ELF-1 (cell line): Measurements from ENCODE around the gene PGLYRP2.
"Not testable (repeated sequence)": the region's sequence is repeated elsewhere in the genome, so short reads cannot be mapped to it uniquely, and the experiment has no call there.

Experiments used
- DNase-seq: peaks from one replicate; pipeline ENCODE4 v3.0.0-alpha.2; 2016; ENCODE audit warnings: low read depth, low spot score

The PGLYRP2 gene, protein sequence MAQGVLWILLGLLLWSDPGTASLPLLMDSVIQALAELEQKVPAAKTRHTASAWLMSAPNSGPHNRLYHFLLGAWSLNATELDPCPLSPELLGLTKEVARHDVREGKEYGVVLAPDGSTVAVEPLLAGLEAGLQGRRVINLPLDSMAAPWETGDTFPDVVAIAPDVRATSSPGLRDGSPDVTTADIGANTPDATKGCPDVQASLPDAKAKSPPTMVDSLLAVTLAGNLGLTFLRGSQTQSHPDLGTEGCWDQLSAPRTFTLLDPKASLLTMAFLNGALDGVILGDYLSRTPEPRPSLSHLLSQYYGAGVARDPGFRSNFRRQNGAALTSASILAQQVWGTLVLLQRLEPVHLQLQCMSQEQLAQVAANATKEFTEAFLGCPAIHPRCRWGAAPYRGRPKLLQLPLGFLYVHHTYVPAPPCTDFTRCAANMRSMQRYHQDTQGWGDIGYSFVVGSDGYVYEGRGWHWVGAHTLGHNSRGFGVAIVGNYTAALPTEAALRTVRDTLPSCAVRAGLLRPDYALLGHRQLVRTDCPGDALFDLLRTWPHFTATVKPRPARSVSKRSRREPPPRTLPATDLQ

DNA sequence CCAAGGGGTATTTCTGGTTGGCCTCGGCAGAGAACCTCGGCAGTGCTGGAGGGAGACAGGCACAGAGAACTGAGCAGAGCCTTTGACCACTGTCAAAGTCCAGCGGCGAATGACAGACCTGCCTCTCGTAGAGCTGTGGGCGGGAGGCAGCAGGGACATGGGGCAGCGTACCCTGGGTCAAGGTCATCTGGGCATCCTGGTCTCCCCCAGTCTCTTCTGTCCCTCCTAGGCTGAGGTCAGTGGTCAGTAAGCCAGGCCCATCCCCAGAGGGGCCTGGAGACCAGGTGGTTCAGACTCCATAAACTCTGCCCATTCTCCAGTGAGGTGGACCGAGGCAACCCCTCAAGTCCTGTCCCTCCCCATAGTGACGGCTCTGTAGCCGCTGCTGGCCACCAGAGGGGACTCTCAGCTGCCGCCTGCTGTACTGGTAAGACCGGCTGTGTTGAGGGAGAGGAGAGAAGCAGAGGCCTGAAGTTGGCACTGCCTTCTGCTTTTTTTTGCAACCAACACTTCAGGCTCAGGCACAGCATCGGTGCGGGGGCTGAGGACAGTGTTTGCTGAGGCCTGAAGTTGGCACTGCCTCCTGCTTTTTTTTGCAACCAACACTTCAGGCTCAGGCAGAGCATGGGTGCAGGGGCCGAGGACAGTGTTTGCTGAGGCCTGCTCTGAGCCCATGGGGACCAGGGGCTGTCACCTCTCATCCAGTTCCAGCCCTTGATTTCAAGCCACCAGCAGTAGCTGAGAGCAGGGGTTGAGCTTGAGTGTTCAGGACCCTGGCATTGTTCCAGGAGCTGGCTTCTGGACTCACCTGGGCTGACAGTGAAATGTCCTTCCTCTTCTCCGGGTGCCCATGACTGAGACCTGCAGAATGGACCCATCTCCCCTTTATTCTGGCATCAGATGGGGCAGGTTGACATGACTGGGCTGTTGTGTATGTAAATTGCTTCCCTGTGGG, at the start of gene PGLYRP2:
TSS of gene PGLYRP2 (minus strand) at position 111 of the 955 bp plus-strand sequence. CDS start 130 bp downstream, outside the sequence.
- no peak for DNase-seq

DNA sequence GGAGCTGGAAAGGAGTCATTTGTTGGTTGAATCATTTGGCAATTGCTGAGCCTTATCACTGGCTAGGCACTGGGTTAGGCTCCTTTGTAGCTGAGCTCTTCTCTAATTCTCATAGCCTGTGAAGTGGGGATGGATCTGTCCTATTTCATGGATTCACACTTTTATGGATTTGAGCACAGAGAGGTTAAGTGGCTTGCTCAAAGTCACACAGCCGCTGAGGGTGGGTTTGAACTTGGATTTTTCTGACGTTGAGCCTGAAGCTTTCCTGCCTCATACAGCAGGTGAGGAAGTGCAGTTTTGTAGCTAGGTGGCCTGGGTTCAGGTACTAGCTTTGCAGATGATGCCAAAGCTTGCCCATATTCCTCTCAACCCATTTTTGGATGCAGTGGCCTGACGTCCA, 48.4 kb upstream of the PGLYRP2 start:
- no peak for DNase-seq

DNA sequence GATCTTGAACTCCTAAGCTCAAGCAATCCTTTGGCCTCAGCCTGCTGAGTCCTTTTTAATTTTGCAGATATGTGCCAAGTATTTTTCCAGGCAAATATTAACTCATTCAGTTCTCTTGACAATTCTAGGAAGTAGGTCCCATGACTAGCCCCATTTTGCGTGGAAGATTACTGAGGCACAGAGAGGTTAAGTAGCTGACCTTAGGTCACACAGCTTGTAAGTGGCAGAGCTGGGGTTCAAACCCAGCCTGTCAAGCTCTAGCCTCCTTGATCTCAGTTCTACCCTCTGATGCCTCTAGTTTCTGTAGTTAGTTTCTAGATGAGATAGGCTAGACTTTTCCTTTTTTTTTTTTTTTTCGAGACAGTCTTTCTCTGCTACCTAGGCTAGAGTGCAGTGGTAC, 47.1 kb upstream of the PGLYRP2 start:
- DNase-seq = no peak

DNA sequence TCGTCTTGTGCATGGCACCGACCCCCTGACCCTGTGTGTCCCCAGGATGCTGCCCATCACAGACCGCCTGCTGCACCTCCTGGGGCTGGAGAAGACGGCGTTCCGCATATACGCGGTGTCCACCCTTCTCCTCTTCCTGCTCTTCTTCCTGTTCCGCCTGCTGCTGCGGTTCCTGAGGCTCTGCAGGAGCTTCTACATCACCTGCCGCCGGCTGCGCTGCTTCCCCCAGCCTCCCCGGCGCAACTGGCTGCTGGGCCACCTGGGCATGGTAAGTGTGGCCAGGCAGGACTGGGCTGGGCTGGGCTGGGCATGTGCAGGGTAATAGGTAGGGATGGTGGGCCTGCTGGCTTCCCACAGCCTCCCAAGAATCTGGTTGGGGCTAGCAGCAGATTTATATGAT, 46.0 kb upstream of the PGLYRP2 start:
- no peak for DNase-seq

DNA sequence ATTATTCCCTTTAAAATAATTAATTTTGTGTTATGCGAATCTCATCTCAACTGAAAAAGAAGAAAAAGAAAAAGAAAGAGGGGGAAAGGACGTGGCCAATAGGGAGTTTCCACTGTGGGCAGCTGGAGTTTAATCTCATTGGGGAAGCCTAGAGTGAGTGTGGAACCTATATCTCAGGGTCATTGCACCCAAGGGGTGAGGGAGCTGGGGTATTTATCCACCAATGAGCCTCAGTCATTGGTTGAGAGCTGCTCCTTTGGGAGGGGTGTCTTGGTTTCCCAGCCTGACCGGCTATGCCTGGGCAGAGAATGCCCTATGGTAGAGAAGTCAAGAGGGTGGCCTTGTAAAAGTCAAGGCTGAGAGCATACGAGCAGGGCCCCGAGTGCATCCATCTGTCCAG, 45.5 kb upstream of the PGLYRP2 start:
- no peak for DNase-seq

DNA sequence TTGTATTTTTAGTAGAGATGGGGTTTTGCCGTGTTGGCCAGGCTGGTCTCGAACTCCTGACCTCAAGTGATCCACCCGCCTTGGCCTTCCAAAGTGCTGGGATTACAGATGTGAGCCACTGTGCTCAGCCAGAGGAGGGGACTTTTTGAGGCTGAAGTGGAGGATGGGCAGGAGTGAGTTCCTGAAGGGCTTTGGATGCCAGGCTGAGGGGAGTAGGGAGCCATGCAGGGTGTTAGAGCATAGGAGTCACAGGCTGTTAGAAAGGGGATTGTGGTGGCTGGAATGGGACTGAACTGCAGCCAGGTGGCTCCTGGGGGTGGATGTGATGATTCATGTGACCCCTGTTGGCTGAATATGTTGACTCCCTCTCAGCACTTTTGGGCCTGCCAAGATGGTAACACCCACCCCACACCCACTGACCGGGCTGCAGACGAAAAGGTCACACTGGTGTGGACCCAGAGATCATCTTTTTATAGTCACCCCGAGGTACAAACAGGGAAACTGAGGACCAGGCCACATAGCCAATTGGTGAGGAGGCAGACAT, 40.2 kb upstream of the PGLYRP2 start:
- DNase-seq = no peak

DNA sequence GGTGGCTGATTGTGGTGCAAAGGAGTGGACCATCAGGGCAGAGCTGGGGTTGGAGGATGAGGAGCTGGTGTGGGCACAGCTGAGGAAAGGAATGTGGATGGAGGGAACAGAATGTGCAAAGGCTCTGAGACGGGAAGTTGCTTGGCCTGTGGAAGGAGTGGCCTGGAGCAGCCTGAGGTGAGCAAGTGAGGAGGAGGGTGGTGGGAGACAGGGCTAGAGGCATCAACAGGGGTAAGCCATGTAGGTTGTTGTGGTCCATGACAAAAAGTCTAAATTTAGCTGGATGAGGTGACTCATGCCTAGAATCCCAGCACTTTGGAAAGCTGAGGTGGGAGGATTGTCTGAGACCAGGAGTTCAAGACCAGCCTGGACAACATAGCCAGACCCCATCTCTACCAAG, 38.5 kb upstream of the PGLYRP2 start:
- DNase-seq = no peak

DNA sequence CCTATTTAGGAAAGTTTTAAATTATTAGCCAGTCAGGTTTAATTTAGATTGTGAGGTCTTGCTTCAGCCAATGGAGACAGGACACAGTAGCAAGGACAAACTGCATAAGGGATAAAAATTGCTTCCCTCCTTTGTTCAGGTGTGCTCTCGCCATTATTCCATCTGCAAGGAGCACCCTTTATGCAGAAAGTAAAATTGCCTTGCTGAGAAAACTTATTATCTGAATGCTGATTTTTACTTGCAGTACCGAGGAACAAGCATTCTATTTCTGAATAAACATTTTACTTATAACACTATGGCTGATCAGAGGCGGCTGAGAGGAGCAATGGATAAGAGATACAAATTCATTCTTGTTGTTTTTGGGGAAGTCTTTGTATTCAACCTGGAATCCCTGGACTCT, 37.1 kb upstream of the PGLYRP2 start:
- no peak for DNase-seq

DNA sequence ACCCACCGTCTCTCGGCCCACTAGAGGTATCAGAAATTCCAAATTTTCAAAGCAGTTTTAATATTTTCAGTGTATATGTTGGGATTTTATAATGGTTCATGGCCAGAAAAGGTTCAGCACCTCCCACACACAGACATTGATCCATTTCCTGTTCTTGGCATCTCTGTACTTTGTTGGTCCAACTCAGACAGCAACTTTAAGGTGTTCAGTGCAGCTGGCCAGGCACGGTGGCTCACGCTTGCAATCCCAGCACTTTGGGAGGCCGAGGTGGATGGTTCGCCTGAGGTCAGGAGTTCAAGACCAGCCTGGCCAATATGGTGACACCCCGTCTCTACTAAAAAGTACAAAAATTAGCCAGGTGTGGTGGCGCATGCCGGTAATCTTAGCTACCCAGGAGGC, 35.9 kb upstream of the PGLYRP2 start:
- DNase-seq = not testable (repeated sequence)

DNA sequence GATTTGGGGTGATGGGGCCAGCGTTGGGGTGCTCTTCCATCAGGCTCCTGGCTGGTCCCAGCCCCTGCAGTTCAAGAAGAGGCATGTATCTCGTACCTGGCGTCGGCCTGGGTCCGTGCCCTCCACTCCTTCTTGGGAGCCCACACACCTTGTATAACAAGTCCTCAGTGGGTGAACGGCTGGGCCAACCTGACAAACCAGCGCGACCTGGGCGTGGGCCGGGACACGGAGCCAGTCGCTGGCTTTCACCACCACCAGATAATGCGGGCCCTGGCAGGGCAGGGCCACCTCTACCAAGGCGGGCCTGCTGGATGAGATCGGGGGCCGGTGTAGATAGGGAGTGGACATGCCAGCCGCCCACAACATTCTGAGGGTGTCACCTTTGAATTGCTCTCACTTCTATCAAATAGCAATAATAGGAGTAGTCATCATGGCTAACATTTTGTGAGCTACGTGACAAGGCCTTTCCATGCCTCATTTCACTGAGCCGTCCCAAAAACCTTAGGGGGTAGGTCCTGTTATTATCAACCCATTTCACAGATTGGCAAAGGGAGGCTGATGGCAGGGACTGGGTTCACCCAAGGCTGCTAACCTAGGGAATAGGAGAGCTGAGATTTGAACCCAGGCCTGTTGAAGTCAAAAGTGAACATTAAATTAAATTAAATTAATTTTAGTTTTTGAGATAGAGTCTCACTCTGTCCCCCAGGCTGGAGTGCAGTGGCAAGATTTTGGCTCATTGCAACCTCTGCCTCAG, 32.5 kb upstream of the PGLYRP2 start:
- DNase-seq = no peak

DNA sequence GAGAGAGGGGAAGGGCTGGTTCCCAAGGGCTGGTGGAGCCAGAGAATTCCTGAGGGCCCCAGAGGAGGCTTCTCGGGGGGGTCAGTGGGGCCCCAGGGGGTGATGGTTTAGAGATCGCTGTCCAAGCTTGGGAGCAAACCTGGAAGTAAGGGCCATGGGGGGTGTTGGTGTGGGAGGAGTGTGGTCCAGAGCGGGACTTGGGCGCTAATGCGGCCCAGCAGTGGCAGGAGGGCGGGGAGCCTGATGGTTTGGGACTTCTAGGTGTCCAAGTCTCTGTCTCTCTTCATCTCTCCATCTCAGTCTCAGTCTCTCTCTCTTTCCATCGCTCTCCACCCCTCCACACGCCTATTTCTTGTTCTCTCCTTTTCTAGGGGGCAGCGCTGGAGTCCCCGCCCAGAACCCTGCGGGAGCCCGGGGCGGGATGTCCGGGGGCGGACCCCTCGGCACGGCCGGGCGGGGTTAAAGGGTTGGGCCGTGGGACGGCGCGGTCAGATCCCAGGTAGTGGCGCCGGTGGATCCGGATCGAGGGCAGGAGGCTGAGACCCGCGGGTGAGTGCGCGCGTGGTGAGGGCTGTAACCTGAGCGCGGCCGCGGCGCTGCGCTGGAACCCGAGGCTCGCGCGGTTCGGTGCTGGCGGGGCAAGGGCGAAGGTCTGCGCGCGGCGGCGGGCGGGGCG, 28.9 kb upstream of the PGLYRP2 start, which contains the start of gene CYP4F22:
TSS of gene CYP4F22 (plus strand) at position 491 of the 676 bp plus-strand sequence. CDS start 16,812 bp downstream, outside the sequence.
- DNase-seq = no peak

DNA sequence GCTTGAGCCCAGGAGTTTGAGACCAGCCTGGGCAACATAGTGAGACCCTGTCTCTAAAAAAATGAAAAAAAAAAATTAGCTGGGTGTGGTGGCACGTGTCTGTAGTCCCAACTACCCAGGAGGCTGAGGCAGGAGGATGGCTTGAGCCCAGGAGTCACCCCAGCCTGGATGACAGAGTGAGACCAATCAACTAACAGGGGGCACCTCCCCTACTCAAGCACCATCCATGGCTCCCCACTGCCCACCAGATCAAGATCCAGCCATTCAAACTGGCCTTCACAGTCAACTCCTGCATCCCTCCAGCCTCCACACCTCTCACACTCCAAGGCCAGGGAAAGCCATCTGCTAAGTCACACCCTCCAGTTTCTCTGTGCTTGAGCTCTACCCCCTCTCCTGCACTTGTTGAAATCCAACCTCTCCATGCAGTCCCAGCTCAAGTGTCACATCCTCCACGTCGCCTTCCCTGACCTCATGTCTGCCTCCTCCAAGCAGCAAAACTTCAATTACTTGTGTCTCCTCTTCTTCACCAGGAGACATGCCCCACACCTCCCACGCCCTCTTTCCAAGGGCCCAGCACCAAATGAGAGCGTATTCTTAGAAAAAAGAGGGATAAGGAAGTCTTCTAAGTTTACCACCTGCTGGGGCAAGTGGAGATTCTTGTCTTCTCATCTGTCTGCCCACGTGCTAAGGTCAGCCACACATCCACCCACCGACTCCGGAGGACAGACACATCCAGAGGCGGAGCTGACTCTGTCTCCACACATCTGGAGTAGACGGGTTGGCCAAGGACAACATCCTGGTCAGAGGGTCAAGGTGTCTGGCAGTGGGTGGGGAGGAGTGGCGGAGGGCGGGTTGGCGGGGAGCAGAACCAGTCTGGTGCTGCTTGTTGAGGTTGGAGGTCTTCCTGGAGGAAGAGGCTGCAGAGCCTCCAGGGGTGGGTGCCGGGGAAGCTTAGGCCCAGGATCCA, 28.1 kb upstream of the PGLYRP2 start:
- DNase-seq = no peak

DNA sequence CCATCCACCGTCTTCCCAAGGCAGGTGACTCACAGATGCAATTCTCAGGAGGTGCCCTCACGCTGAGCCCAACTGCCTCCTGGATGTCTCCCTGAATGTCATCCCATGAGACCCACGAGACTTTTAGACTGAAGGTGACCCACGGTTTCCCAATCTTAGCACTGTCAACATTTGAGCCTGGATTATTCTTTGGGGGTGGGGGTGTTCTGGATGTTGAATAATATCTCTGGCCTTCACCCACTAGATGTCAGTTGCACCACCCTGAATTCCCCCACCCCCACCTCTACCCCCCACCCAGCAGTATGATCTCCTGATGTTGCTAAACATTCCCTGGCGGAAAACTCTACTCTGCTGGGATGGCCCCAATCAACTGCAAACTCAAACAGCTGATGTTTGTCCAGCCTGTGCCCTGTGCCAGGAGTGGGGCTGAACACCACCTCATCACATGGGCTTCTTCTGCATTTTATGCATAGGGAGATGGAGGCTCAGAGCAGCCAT, 26.8 kb upstream of the PGLYRP2 start:
- no peak for DNase-seq

DNA sequence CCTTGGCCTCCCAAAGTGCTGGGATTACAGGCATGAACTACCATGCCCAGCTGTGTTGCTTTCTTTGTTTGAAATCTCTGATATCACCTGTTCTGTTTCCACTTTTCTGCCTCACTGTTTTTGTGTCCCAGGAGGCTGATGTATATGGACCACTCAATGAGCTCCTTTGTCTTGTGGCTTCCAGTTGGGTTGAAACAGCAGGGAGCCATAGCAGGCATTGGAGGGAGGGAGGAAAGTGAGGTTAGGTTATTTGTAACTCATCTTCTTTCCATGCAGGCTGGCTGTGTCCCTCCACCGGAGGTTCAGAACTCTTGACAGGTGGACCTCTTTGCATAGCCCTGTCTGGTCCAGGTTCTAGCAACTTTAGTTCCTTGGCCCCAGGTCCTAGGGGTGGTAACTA, 23.0 kb upstream of the PGLYRP2 start:
- no peak for DNase-seq

DNA sequence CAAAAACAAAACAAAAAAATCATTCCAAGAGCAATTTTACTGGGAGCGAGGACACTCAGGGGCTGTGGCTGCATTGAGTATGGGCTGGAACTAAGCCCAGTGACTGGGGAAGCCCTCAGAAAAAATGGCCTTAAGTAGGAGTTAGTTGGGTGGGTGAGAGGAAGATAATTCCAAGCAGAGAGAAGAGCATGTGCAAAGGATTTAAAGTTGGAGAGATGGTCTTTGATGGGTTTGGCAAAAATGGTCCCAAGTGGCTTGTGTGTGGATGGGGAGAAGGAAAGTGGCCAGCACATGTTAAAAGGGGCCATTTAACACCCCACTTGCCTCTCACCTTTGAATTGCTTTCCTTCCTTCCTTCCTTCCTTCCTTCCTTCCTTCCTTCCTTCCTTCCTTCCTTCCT, 22.3 kb upstream of the PGLYRP2 start:
- DNase-seq = no peak

DNA sequence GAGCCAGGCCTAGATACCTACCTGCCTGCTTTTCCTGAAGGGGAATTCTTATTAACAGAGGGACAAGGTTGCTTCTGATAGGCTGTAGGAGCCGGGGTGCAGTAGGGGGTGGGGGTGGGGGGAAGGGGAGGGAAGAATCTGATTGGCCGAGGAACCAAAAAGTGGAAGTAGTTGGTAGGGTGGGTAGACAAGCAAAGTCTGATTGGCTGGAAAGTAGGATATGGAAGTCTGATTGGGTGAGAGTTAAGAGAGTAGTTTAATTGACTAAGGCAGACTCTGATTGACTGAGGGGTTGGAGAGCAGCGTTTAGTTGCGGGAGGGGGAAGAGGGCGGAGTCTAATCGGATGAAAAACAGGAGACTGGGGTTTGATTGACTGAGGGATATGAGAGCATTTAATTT, 19.6 kb upstream of the PGLYRP2 start:
- no peak for DNase-seq

DNA sequence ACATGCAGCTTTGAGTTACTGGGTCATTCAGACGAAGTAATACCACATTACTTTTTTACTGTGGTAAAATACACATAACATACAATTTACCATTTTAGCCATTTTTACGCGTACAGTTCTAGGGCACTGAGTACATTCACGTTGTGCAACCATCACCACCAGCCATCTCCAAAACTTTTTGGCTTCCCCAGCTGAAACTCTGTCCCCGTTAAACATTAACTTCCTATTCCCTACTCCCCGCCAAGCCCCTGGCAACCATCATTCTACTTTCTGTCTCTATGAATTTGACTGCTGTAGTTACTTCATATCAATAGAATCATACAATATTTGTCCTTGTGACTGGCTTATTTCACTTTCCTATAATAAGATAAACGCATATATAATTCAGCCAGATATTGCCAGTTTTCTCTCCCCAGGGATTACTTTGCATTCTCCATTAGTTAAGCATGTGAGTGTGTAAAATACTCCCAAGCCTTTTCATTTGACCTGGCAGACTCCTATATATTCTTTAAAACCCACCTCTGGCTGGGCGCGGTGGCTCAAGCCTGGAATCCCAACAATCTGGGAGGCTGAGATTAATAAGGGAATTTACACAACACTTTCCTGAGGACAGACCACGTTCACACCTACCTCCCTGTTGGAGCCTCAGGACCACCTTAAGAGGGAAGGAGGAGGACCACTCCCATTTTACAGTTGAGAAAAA, 19.0 kb upstream of the PGLYRP2 start:
- DNase-seq = no peak

DNA sequence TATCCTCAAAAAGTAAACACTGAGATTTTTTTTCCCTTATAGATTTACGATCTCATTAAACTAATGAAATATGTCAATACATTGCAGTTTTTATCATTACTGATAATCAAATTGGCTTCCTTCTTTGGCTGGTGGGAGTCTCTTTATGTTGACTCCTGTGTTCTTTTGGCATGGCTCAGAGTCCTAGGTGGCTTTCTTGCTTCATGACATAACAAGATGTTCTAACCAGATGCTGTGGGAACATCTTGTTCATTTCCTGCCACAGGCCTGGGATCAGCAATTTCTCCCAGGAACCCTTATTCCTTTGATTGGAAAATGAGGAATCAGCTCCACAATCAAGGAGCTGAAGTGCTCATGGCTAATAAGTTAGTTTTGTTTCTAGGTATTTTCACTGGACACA, 15.8 kb upstream of the PGLYRP2 start:
- DNase-seq = no peak
